Sigmoid colon (tissue), 4 donors: ENCODE data around the gene SLC6A12.

ENCODE experiments used
- POLR2A ChIP-seq, 2 donors: fragments of 450-650 bp; IDR thresholded peaks; one replicate each; pipeline ENCODE4 v1.6.1; 2016; ENCODE audit warnings: antibody characterized with exemption in 2 of 2, mild to moderate bottlenecking in 2 of 2, moderate library complexity in 2 of 2
- POLR2AphosphoS5 ChIP-seq, 4 donors: sonication (generic); formaldehyde crosslinking; IDR thresholded peaks; one replicate each; pipeline ENCODE4 v1.6.1; 2017; ENCODE audit warnings: antibody characterized with exemption in 4 of 4
- TF ChIP-seq, protein P1 (sequence below), 4 experiments: fragments of 450-650 bp in 3 of 4; fragments of 200-600 bp in 1 of 4; IDR thresholded peaks; one replicate each; pipeline ENCODE4 v1.5.1; 2016 to 2019; ENCODE audit warnings: antibody characterized with exemption in 4 of 4, mild to moderate bottlenecking in 3 of 4, moderate library complexity in 2 of 4

GRCh38 chr12:169528-170370 is 44.2 kb downstream of the SLC6A12 start:
- TF ChIP-seq, protein P1, sequence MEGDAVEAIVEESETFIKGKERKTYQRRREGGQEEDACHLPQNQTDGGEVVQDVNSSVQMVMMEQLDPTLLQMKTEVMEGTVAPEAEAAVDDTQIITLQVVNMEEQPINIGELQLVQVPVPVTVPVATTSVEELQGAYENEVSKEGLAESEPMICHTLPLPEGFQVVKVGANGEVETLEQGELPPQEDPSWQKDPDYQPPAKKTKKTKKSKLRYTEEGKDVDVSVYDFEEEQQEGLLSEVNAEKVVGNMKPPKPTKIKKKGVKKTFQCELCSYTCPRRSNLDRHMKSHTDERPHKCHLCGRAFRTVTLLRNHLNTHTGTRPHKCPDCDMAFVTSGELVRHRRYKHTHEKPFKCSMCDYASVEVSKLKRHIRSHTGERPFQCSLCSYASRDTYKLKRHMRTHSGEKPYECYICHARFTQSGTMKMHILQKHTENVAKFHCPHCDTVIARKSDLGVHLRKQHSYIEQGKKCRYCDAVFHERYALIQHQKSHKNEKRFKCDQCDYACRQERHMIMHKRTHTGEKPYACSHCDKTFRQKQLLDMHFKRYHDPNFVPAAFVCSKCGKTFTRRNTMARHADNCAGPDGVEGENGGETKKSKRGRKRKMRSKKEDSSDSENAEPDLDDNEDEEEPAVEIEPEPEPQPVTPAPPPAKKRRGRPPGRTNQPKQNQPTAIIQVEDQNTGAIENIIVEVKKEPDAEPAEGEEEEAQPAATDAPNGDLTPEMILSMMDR (IDR thresholded peaks at IDR 0.05): no peak
- TF ChIP-seq POLR2AphosphoS5 (IDR thresholded peaks at IDR 0.05) (no peak), POLR2A (IDR thresholded peaks at IDR 0.05) (no peak)
